ENCODE data around the gene NCOR1. TPM values are rescaled to one million over a fixed set of nuclear protein-coding genes. Genes with fewer than 3 reads are reported as not detected.
"Not testable (repeated sequence)": the region's sequence is repeated elsewhere in the genome, so short reads cannot be mapped to it uniquely, and the experiment has no call there.

NCOR1 gene
- total RNA-seq, 1 donor from 2014 or later = 154 TPM

- intact Hi-C loops (cut with micrococcal nuclease) = not testable (repeated sequence)
Measured at GRCh38 chr17:16152326-16152725, 63.0 kb downstream of the NCOR1 start.

GRCh38 chr17:16150251-16150856 is 65.0 kb downstream of the NCOR1 start:
- intact Hi-C loops (cut with micrococcal nuclease) = no loop called here

- intact Hi-C loops (cut with micrococcal nuclease) = no loop called here
Measured at GRCh38 chr17:16148596-16148995, 66.7 kb downstream of the NCOR1 start.

GRCh38 chr17:16145319-16145890 is 69.9 kb downstream of the NCOR1 start:
- intact Hi-C loops (cut with micrococcal nuclease) = not testable (repeated sequence)

GRCh38 chr17:16141685-16142084 is 73.6 kb downstream of the NCOR1 start:
- intact Hi-C loops (cut with micrococcal nuclease) = no loop called here

- intact Hi-C loops (cut with micrococcal nuclease) = no loop called here
Measured at GRCh38 chr17:16140854-16141253, 74.5 kb downstream of the NCOR1 start.

GRCh38 chr17:16135461-16135860 is 79.9 kb downstream of the NCOR1 start:
- intact Hi-C loops (cut with micrococcal nuclease) = no loop called here

GRCh38 chr17:16131593-16131992 is 83.7 kb downstream of the NCOR1 start:
- intact Hi-C loops (cut with micrococcal nuclease) = no loop called here

GRCh38 chr17:16129441-16130205 is 85.7 kb downstream of the NCOR1 start:
- intact Hi-C loops (cut with micrococcal nuclease) = no loop called here

GRCh38 chr17:16123531-16123930 is 91.8 kb downstream of the NCOR1 start:
- intact Hi-C loops (cut with micrococcal nuclease) = no loop called here

- intact Hi-C loops (cut with micrococcal nuclease) = no loop called here
Measured at GRCh38 chr17:16122697-16123434, 92.5 kb downstream of the NCOR1 start.

GRCh38 chr17:16121915-16122314 is 93.4 kb downstream of the NCOR1 start:
- intact Hi-C loops (cut with micrococcal nuclease) = no loop called here

GRCh38 chr17:16120937-16121336 is 94.4 kb downstream of the NCOR1 start:
- intact Hi-C loops (cut with micrococcal nuclease) = no loop called here

GRCh38 chr17:16117149-16117548 is 98.2 kb downstream of the NCOR1 start:
- intact Hi-C loops (cut with micrococcal nuclease) = no loop called here

- intact Hi-C loops (cut with micrococcal nuclease) = not testable (repeated sequence)
Measured at GRCh38 chr17:16115077-16115698, 100.1 kb downstream of the NCOR1 start.

- intact Hi-C loops (cut with micrococcal nuclease) = no loop called here
Measured at GRCh38 chr17:16108871-16109270, 106.5 kb downstream of the NCOR1 start.

GRCh38 chr17:16108386-16108785 is 106.9 kb downstream of the NCOR1 start:
- intact Hi-C loops (cut with micrococcal nuclease) = no loop called here

- intact Hi-C loops (cut with micrococcal nuclease) = no loop called here
Measured at GRCh38 chr17:16107165-16107770, 108.1 kb downstream of the NCOR1 start.

GRCh38 chr17:16106161-16106891 is 109.0 kb downstream of the NCOR1 start:
- intact Hi-C loops (cut with micrococcal nuclease) = no loop called here

GRCh38 chr17:16104189-16104588 is 111.1 kb downstream of the NCOR1 start:
- intact Hi-C loops (cut with micrococcal nuclease) = no loop called here

Measured in T-helper 1 cell treated with Interleukin-12 subunit alpha and Interleukin-12 subunit beta and Interleukin-4 antibody, amounts not matched to agents 30 ng/mL and 1 ng/mL, for 36 hours (primary cell).